ENCODE results near the gene BTAF1.
"Not testable (repeated sequence)": the region's sequence is repeated elsewhere in the genome, so short reads cannot be mapped to it uniquely, and the experiment has no call there.

The BTAF1 gene

GRCh38 chr10:91923371-91924211 lies at the start of gene BTAF1:
Gene BTAF1, plus strand, starts transcription at chr10:91923770. Its CDS starts 307 bp downstream, at chr10:91924077.
- peak within 1 kb of the TSS; percentile 74 to 91 (median 80) for H3K4me3 ChIP-seq
- peak within 1 kb of the TSS; percentile 70 to 99 (median 92) for H3K27ac ChIP-seq

DNA sequence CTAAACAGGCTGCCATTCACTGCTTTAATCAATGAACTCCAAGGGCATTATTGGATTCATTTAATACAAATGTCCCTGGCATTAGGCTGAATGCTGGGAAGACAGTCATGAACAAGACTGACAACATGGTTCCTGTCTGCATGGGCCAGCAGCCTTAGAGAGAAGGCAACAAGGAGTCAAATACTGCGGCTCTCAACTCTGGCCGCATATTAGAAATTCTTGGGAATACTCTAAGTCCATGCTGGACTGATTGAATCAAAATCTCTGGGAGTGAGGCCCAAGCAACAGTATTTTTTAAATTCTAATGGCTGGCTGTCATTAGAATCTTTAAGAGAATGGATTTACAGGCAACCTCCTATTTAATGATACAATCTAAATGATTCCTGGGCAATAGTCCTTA lies 48.4 kb upstream of the BTAF1 start:
- Histone ChIP-seq H3K4me3 (no peak overlapping the region), H3K27ac (no peak overlapping the region)

DNA sequence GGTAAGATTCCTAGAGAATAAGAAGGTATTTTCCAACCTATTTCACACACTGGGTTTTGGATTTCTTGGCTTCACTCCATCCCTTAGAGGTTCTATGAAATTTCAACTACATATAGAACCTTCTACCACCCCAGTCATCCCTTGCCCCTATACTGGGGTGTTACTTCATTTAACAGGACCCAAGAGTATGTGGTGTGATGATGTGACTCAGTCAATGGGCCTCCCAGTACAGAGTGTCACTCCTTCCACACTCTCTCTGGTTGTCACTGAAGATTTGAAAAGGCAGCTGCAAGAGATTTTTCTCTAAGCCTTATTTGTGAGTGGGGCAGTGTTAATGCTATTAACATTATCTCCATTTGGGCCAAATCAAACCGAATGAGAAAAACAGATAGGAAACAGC lies 47.8 kb upstream of the BTAF1 start:
- Histone ChIP-seq H3K27ac (no peak overlapping the region), H3K4me3 (no peak overlapping the region)

GRCh38 chr10:91879515-91880170 lies 43.9 kb upstream of the BTAF1 start:
- H3K27ac ChIP-seq = no peak overlapping the region
- H3K4me3 ChIP-seq = no peak overlapping the region

- no peak overlapping the region for H3K4me3 ChIP-seq
- H3K27ac ChIP-seq = no peak overlapping the region
These were observed 43.3 kb upstream of the BTAF1 start for GRCh38 chr10:91880310-91880709.

DNA sequence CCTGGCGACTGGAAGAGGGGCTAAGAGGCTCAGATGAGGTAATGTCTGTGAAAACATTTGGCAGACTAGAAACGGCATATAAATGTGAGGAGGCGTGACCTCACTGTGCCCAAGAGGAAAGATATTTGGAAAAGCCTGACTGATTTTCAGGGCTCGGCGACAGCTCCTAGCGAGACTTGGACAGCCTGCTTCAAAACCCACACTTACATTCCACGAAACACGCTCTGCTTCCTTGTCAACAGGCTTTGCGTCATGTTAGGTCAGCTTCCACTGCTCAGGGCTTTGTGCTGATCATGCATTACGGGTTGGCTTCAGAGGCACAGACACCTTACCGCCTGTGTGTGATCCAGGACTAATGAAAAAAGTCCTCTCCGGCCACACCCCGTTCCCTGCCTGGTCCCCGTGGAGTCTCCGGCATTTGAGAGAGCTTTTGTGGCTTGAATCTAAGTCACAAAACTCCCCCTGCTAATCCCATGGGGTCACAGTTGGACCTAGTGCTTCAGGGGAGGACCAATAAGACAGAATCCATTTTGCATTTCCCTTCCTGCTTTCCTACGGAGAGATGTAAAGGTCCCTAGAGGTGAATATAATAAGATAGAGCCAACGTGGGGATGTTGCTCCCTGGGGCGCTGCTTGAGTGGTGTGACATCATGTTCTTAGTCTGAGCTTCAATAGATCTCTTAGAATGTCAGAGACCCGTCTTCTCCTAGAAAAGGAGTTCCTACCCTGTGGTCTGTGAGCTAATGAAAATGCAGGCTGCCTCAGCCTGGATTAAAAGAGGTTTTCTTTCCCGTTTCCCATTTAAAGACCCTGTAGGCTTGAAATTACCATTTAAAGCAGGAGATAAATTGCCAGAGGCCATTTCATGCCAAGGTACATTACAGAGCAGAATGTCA lies 39.8 kb upstream of the BTAF1 start:
- Histone ChIP-seq H3K4me3 (no peak overlapping the region), H3K27ac (peak overlapping the region in 6 of 21 experiments; percentile 16 to 65 (median 40))

DNA sequence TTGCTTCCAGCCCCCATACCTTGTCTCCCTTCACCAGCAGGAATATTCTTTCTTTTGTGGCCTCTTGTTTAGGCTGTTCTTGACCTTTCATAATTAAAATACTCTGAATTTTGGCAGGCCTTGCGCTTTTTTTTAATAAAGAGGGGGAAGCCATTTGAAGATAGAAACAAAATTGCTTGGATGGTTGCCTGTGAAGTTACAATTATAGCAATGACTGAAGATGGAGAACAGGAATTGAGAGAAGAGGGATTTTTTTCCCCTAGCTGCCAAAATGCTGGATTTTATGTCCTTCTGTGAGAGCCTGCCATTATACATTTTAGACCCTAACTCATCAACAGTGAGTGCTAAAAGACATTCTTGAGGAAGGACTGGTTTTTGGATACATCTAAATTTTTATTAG lies 39.0 kb upstream of the BTAF1 start:
- Histone ChIP-seq H3K4me3 (no peak overlapping the region), H3K27ac (peak overlapping the region in 1 of 21 experiments; percentile 64)

- H3K4me3 ChIP-seq = no peak overlapping the region
- no peak overlapping the region for H3K27ac ChIP-seq
These were observed 38.0 kb upstream of the BTAF1 start for GRCh38 chr10:91885362-91886079.

- Histone ChIP-seq H3K27ac (peak overlapping the region in 2 of 21 experiments; percentile 36 to 47), H3K4me3 (peak overlapping the region; percentile 24 to 49 (median 31))
These were observed 36.7 kb upstream of the BTAF1 start for GRCh38 chr10:91886954-91887271.

DNA sequence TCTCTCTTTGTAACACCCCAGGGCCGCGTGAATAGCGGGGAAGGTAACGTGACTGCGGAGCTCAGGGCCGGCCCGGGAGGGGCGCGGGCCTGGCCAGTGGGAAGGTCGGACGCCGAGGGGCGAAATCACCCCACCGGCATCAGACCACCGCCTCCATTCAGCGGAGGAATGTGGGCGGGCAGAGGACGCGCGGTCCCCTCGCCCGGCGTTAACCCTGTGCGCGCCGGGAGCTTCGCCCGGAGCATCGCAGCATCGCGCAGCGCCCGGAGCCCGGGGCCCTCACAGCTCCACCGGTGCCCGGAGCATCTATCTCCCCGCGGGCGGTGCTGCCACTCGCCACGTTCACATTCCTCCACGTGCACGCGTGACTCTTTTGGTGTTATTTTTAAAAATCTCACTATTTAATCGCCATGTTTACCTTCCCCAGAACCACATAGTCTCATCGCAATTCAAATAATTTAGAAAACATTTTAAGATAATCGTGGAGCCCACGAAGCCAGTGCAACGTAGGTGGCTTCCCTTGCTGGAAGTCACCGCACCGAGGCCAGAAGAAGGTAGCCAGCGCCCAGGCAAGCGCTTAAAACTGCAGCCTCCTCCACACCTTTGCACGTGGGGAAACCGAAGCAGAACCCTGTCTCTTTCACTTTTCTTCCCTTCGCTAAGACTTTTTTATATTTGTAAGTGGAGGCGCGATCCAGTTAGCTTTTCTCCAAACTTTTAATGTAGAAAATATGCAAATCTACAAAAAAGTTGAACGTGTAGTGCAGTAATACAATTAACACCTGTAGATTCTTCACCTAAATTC lies 36.1 kb upstream of the BTAF1 start:
- H3K27ac ChIP-seq = peak overlapping the region in 3 of 21 experiments; percentile 36 to 47 (median 46)
- H3K4me3 ChIP-seq = peak overlapping the region; percentile 24 to 49 (median 31)

DNA sequence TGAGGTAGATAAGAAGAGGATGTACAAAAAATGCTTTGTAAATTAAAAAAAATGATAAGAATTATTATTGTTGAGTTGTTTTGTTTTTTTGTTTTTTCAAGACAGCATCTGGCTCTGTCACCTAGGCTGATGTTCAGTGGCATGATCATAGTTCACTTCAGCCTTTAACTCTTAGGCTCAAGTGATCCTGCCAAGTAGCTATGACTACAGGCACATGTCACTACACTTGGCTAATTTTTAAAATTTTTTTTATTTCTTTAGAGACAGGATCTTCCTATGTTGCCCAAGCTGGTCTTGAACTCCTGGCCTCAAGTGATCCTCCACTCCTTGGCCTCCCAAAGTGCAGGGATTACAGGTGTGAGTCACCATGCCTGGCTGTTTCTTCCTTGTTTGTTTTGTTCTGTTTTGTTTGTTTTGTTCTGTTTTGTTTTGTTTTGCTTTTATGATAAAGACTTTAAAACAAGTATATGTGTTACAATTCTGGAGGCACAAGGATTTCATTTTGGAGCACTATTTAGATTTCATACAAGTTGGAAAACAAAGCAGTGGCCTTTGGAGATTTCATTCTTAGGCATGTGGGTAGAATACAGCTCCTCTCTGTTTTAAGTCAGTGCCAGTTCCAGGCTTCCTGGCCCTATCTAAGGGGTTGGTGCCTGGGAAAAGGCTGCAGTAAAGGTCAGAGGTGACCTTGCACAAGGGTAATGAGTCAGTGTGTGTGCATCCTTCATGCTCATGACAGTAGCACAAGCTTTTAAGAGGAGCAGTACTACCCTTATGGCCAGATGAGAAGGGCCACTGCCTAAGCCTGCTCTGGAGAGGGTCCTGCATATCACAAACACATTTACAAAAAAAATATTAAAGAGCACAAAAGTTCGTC lies 32.2 kb upstream of the BTAF1 start:
- Histone ChIP-seq H3K4me3 (no peak overlapping the region), H3K27ac (no peak overlapping the region)

- H3K27ac ChIP-seq = no peak overlapping the region
- no peak overlapping the region for H3K4me3 ChIP-seq
These were observed 30.5 kb upstream of the BTAF1 start for GRCh38 chr10:91893051-91893450.

GRCh38 chr10:91894261-91894685 lies 29.3 kb upstream of the BTAF1 start:
- not testable (repeated sequence) for H3K4me3 ChIP-seq, H3K27ac ChIP-seq

DNA sequence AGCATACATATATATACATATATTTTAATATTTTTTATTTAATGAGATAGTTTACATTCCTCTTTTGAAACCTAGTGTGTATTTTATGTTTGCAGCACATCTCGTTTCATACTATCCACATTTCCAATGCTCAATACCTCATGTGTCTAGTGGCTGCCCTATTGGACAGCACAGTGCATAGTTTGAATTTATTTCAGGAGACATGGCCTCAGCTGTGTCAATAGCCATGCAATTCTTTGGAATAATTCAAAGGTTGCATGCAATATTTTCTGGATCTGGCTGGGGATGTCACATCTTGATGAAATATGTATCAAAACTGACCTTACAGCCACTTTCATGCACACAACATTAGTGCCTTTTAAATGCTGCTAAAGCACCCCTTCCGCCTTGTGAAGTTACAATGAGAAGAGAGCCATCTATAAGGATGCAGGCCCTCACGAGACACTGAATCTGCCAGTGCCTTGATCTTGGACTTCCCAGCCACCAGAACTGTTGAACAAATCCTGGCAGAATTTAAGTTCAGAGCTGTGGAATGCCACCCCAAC lies 27.3 kb upstream of the BTAF1 start:
- H3K27ac ChIP-seq = no peak overlapping the region
- H3K4me3 ChIP-seq = no peak overlapping the region

- Histone ChIP-seq H3K27ac (no peak overlapping the region), H3K4me3 (no peak overlapping the region)
These were observed 26.1 kb upstream of the BTAF1 start for GRCh38 chr10:91897421-91897820.

GRCh38 chr10:91901784-91902677 lies 21.5 kb upstream of the BTAF1 start:
- no peak overlapping the region for H3K4me3 ChIP-seq
- H3K27ac ChIP-seq = peak overlapping the region in 8 of 21 experiments; percentile 9 to 69 (median 25)

Measured in skin epidermis (tissue), 12 donors.